Skeletal muscle tissue (tissue), 4 donors: ENCODE results near the gene PDIA5. TPM values are rescaled to one million over a fixed set of nuclear protein-coding genes. Genes with fewer than 3 reads are reported as not detected.
"Not testable (repeated sequence)": the region's sequence is repeated elsewhere in the genome, so short reads cannot be mapped to it uniquely, and the experiment has no call there.

Source experiments
- H3K27ac ChIP-seq: one replicate; pipeline ENCODE4 v1.7.0; 2013; ENCODE audit warnings: mild to moderate bottlenecking, low read depth, low read length, inconsistent platforms
- H3K27me3 ChIP-seq, 3 donors: one replicate each; pipeline ENCODE4 v1.7.0; 2013; ENCODE audit warnings: low read length in 3 of 3; ENCODE audit not compliant: control insufficient read depth in 3 of 3, insufficient read depth in 3 of 3
- H3K36me3 ChIP-seq, 3 donors: one replicate each; pipeline ENCODE4 v1.7.0; 2013; ENCODE audit warnings: low read length in 3 of 3; ENCODE audit not compliant: control insufficient read depth in 3 of 3, insufficient read depth in 3 of 3
- H3K4me1 ChIP-seq, 3 donors: one replicate each; pipeline ENCODE4 v1.7.0; 2013; ENCODE audit warnings: low read length in 3 of 3, mild to moderate bottlenecking in 3 of 3; ENCODE audit not compliant: control insufficient read depth in 3 of 3, insufficient read depth in 3 of 3
- H3K4me3 ChIP-seq, 3 donors: one replicate each; pipeline ENCODE4 v1.7.0; 2013; ENCODE audit warnings: low read length in 3 of 3
- H3K9ac ChIP-seq, 3 donors: one replicate each; pipeline ENCODE4 v1.7.0; 2013; ENCODE audit warnings: low read length in 3 of 3, mild to moderate bottlenecking in 3 of 3, moderate library complexity in 2 of 3, low read depth in 1 of 3
- H3K9me3 ChIP-seq, 3 donors: one replicate each; pipeline ENCODE4 v1.7.0; 2013; ENCODE audit warnings: low read length in 3 of 3; ENCODE audit not compliant: control insufficient read depth in 3 of 3
- total RNA-seq: library from RNA; depleted of rRNA; stranded (reverse); fragments of >200 nt; gene quantifications from one replicate; pipeline ENCODE4 v1.2.3, GENCODE V29; 2014
- donor health status: Osteomylitis.

The PDIA5 gene
- total RNA-seq, 1 donor from 2014 or later = 12.0 TPM

- Histone ChIP-seq H3K36me3 (peaks cover 3 to 29% (median 10%) of the 10 kb centered on the region in 3 donors), H3K9ac (no peak overlapping the region), H3K4me1 (no peaks in the 10 kb centered on the region), H3K9me3 (no peaks in the 10 kb centered on the region), H3K4me3 (no peak overlapping the region), H3K27ac (no peak overlapping the region), H3K27me3 (no peaks in the 10 kb centered on the region)
Observed at GRCh38 chr3:123150449-123151215, 83.8 kb downstream of the PDIA5 start.

- Histone ChIP-seq H3K4me1 (no peaks in the 10 kb centered on the region), H3K4me3 (no peak overlapping the region), H3K9me3 (no peaks in the 10 kb centered on the region), H3K9ac (no peak overlapping the region), H3K27me3 (no peaks in the 10 kb centered on the region), H3K36me3 (peaks cover 3 to 30% (median 8%) of the 10 kb centered on the region in 3 donors), H3K27ac (no peak overlapping the region)
Observed at GRCh38 chr3:123151251-123151705, 84.5 kb downstream of the PDIA5 start.

GRCh38 chr3:123151853-123152420 lies 85.1 kb downstream of the PDIA5 start:
- not testable (repeated sequence) for H3K9me3 ChIP-seq, H3K4me1 ChIP-seq, H3K27me3 ChIP-seq, H3K27ac ChIP-seq, H3K9ac ChIP-seq, H3K4me3 ChIP-seq
- peaks cover 3 to 34% (median 8%) of the 10 kb centered on the region in 3 donors for H3K36me3 ChIP-seq

- H3K9me3 ChIP-seq = no peaks in the 10 kb centered on the region
- H3K4me1 ChIP-seq = no peaks in the 10 kb centered on the region
- no peaks in the 10 kb centered on the region for H3K27me3 ChIP-seq
- H3K36me3 ChIP-seq = peaks cover 3 to 31% (median 8%) of the 10 kb centered on the region in 3 donors
- no peak overlapping the region for H3K9ac ChIP-seq
- H3K4me3 ChIP-seq = no peak overlapping the region
- H3K27ac ChIP-seq = no peak overlapping the region
Observed at GRCh38 chr3:123152687-123153086, 85.9 kb downstream of the PDIA5 start.

GRCh38 chr3:123153125-123154019 lies 86.5 kb downstream of the PDIA5 start:
- H3K4me3 ChIP-seq = no peak overlapping the region
- H3K27ac ChIP-seq = no peak overlapping the region
- H3K9me3 ChIP-seq = no peaks in the 10 kb centered on the region
- no peaks in the 10 kb centered on the region for H3K4me1 ChIP-seq
- no peak overlapping the region for H3K9ac ChIP-seq
- peaks cover 3 to 26% (median 8%) of the 10 kb centered on the region in 3 donors for H3K36me3 ChIP-seq
- no peaks in the 10 kb centered on the region for H3K27me3 ChIP-seq

GRCh38 chr3:123154020-123154985 lies 87.5 kb downstream of the PDIA5 start:
- H3K4me3 ChIP-seq = no peak overlapping the region
- H3K9me3 ChIP-seq = no peaks in the 10 kb centered on the region
- H3K9ac ChIP-seq = no peak overlapping the region
- no peaks in the 10 kb centered on the region for H3K27me3 ChIP-seq
- H3K4me1 ChIP-seq = no peaks in the 10 kb centered on the region
- peaks cover 3 to 29% (median 8%) of the 10 kb centered on the region in 3 donors for H3K36me3 ChIP-seq
- no peak overlapping the region for H3K27ac ChIP-seq

- no peaks in the 10 kb centered on the region for H3K9me3 ChIP-seq
- H3K4me1 ChIP-seq = no peaks in the 10 kb centered on the region
- no peak overlapping the region for H3K9ac ChIP-seq
- H3K4me3 ChIP-seq = no peak overlapping the region
- no peak overlapping the region for H3K27ac ChIP-seq
- no peaks in the 10 kb centered on the region for H3K27me3 ChIP-seq
- H3K36me3 ChIP-seq = peaks cover 3 to 34% (median 8%) of the 10 kb centered on the region in 3 donors
Observed at GRCh38 chr3:123155471-123156011, 88.7 kb downstream of the PDIA5 start.

- Histone ChIP-seq H3K27ac (no peak overlapping the region), H3K27me3 (no peaks in the 10 kb centered on the region), H3K9me3 (no peaks in the 10 kb centered on the region), H3K36me3 (peaks cover 10 to 37% (median 12%) of the 10 kb centered on the region in 3 donors), H3K4me3 (no peak overlapping the region), H3K9ac (no peak overlapping the region), H3K4me1 (no peaks in the 10 kb centered on the region)
Observed at GRCh38 chr3:123156276-123156995, 89.6 kb downstream of the PDIA5 start.
